Breast epithelium (tissue), 4 donors: ENCODE data around the gene C7. TPM values are rescaled to one million over a fixed set of nuclear protein-coding genes. Genes with fewer than 3 reads are reported as not detected.
"Not testable (repeated sequence)": the region's sequence is repeated elsewhere in the genome, so short reads cannot be mapped to it uniquely, and the experiment has no call there.

Source experiments
- DNase-seq, 2 donors: peaks; one replicate each; pipeline ENCODE4 v3.0.0-alpha.2; 2019; ENCODE audit warnings: low spot score in 2 of 2
- H3K27ac ChIP-seq, 2 donors: fragments of 200-600 bp; sonication (generic) in 1 of 2; one replicate each; pipeline ENCODE4 v1.5.1; 2016 to 2019; ENCODE audit warnings: mild to moderate bottlenecking in 1 of 2
- H3K27me3 ChIP-seq, 2 donors: fragments of 200-600 bp; sonication (generic) in 1 of 2; one replicate each; pipeline versions ENCODE4 v1.5.1 to v1.6.0; 2017 to 2019; ENCODE audit warnings: control low read depth in 1 of 2, mild to moderate bottlenecking in 1 of 2
- H3K36me3 ChIP-seq: fragments of 200-600 bp; one replicate; pipeline ENCODE4 v1.5.1; 2019
- H3K4me1 ChIP-seq, 2 donors: fragments of 200-600 bp; sonication (generic); one replicate each; pipeline ENCODE4 v1.5.1; 2016 to 2019; ENCODE audit warnings: control low read depth in 1 of 2
- H3K4me3 ChIP-seq, 3 donors: fragments of 200-600 bp; sonication (generic); 1 replicate in 2 of 3; 2 replicates in 1 of 3; pipeline ENCODE4 v1.5.1; 2016 to 2019; ENCODE audit warnings: mild to moderate bottlenecking in 3 of 3, moderate library complexity in 2 of 3
- H3K9me3 ChIP-seq, 2 donors: fragments of 200-600 bp; sonication (generic) in 1 of 2; one replicate each; pipeline ENCODE4 v1.5.1; 2016 to 2019; ENCODE audit warnings: control low read depth in 1 of 2
- CTCF ChIP-seq, 3 donors: fragments of 450-650 bp; IDR thresholded peaks; one replicate each; pipeline ENCODE4 v1.5.1; 2016 to 2017; ENCODE audit warnings: antibody characterized with exemption in 3 of 3, mild to moderate bottlenecking in 3 of 3, moderate library complexity in 3 of 3
- POLR2A ChIP-seq: fragments of 450-650 bp; IDR thresholded peaks from one replicate; pipeline ENCODE4 v1.6.1; 2016; ENCODE audit warnings: antibody characterized with exemption, mild to moderate bottlenecking, moderate library complexity
- POLR2AphosphoS5 ChIP-seq, 3 donors: sonication (generic); formaldehyde crosslinking; IDR thresholded peaks; one replicate each; pipeline ENCODE4 v1.6.1; 2017; ENCODE audit warnings: antibody characterized with exemption in 3 of 3
- intact Hi-C: fragments of 100-400 bp; cut with DNase I; formaldehyde crosslinking; loops from one replicate; pipeline ENCODE4 v1.15.1; 2023; ENCODE audit warnings: low total_unique reads
- total RNA-seq, 3 donors: library from RNA; depleted of rRNA; stranded (reverse); fragments of >200 nt; gene quantifications; one replicate each; pipeline ENCODE4 v1.1.0, GENCODE V29; 2016

Gene C7
- total RNA-seq, 3 donors from 2014 or later: 90.1 to 447 (median 109) TPM

GRCh38 chr5:40895440-40896425 is 13.6 kb upstream of the C7 start:
- DNase-seq: peak in 1 of 2 donors; percentile 62
- intact Hi-C loops, H3K9me3 ChIP-seq, H3K27me3 ChIP-seq, H3K4me1 ChIP-seq, H3K27ac ChIP-seq, H3K4me3 ChIP-seq, H3K36me3 ChIP-seq: not testable (repeated sequence)

GRCh38 chr5:40904205-40904993 is 4.9 kb upstream of the C7 start:
- Histone ChIP-seq H3K4me1 (no peaks in the 10 kb centered on the region), H3K27ac (peak overlapping the region in 1 of 2 donors; percentile 83), H3K9me3 (no peaks in the 10 kb centered on the region), H3K27me3 (no peaks in the 10 kb centered on the region), H3K36me3 (no peaks in the 10 kb centered on the region), H3K4me3 (no peak overlapping the region)
- intact Hi-C loops: loop anchor here (5.0 kb wide), 1 partner anchor 727 kb away; no protein-coding TSS in a partner anchor
- DNase-seq: no peak
- no peak for TF ChIP-seq POLR2A
- TF ChIP-seq CTCF (IDR thresholded peaks at IDR 0.05): peak; percentile 71 to 90 (median 79)
- TF ChIP-seq POLR2AphosphoS5 (IDR thresholded peaks at IDR 0.05): no peak

- Histone ChIP-seq H3K27ac (peak overlapping the region; percentile 16 to 83), H3K4me3 (no peak overlapping the region), H3K9me3 (no peaks in the 10 kb centered on the region), H3K27me3 (no peaks in the 10 kb centered on the region), H3K36me3 (no peaks in the 10 kb centered on the region), H3K4me1 (no peaks in the 10 kb centered on the region)
- TF ChIP-seq POLR2AphosphoS5 (IDR thresholded peaks at IDR 0.05): no peak
- no peak for TF ChIP-seq POLR2A
- no peak for TF ChIP-seq CTCF (IDR thresholded peaks at IDR 0.05)
- no peak for DNase-seq
- intact Hi-C loops: loop anchor here (5.0 kb wide), 1 partner anchor 728 kb away; no protein-coding TSS in a partner anchor
Measured at GRCh38 chr5:40904994-40905306, 4.3 kb upstream of the C7 start.

- DNase-seq: no peak
- Histone ChIP-seq H3K36me3 (no peaks in the 10 kb centered on the region), H3K27ac (no peak overlapping the region), H3K4me3 (no peak overlapping the region), H3K9me3 (no peaks in the 10 kb centered on the region), H3K4me1 (no peaks in the 10 kb centered on the region), H3K27me3 (no peaks in the 10 kb centered on the region)
- TF ChIP-seq POLR2AphosphoS5 (IDR thresholded peaks at IDR 0.05): no peak
- no peak for TF ChIP-seq POLR2A
- TF ChIP-seq CTCF (IDR thresholded peaks at IDR 0.05): no peak
- intact Hi-C loops: no loop called here
Measured at GRCh38 chr5:40906351-40906751, 2.9 kb upstream of the C7 start.

GRCh38 chr5:40909723-40910122 is 426 bp downstream of the C7 start:
- no peak for DNase-seq
- H3K4me3 ChIP-seq: no peak overlapping the region
- no peaks in the 10 kb centered on the region for H3K9me3 ChIP-seq
- no peaks in the 10 kb centered on the region for H3K36me3 ChIP-seq
- no peak for TF ChIP-seq POLR2A
- TF ChIP-seq CTCF (IDR thresholded peaks at IDR 0.05): no peak
- TF ChIP-seq POLR2AphosphoS5 (IDR thresholded peaks at IDR 0.05): no peak
- intact Hi-C loops: no loop called here
- no peaks in the 10 kb centered on the region for H3K27me3 ChIP-seq
- H3K4me1 ChIP-seq: no peaks in the 10 kb centered on the region
- no peak overlapping the region for H3K27ac ChIP-seq
